Middle frontal gyrus (tissue), 1 donor: ENCODE data around the gene HMCN2.
"Not testable (repeated sequence)": the region's sequence is repeated elsewhere in the genome, so short reads cannot be mapped to it uniquely, and the experiment has no call there.

Source experiments
- DNase-seq: peaks from one replicate; pipeline ENCODE4 v3.0.0-alpha.2; 2015; ENCODE audit warnings: low spot score; ENCODE audit errors: extremely low spot score

HMCN2 gene

DNA sequence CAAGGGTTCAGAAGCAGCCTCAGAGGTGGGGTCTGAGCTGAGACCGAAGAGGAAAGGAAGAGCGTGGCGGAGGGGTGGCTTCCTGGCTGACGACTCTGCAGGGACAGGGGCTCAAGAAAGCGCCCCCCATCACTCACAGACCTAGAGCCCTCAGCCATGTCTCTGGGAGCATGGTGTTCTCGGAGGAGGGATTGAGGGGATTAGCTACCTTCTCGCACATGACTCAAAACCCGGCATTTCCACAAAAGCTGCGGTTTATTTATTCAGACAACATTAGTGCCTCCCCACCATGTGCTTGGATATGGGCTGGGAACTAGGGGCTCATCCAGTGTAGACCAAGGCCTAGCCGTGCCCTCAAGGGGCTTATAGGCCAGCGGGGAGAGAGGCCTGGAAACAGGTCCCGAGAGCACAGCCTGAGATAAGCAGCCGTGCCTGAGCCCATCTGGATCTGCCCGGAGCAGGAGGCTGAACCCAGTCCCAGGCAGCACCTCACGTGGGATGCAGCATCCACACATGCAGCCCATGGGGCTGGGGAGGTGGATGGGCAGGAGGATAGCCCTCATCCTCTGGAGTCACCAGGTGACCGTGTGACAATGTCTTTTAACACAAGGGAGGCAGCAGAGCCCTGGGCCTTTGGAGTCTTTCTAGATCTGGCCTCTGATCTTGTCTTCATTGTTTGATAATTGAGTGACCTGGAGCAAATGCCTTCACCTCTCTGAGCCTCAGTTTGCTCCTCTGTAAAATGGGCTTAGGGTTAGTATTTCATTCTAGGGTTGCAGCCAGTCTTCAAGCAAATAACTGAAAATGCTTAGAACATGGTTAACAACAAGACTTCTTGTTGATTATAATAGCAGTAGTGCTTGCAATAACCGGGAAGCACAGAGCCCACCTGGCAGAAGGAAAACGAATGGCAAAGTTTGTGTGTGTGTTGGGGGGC is 878 bp upstream of the HMCN2 start:
- no peak for DNase-seq

DNA sequence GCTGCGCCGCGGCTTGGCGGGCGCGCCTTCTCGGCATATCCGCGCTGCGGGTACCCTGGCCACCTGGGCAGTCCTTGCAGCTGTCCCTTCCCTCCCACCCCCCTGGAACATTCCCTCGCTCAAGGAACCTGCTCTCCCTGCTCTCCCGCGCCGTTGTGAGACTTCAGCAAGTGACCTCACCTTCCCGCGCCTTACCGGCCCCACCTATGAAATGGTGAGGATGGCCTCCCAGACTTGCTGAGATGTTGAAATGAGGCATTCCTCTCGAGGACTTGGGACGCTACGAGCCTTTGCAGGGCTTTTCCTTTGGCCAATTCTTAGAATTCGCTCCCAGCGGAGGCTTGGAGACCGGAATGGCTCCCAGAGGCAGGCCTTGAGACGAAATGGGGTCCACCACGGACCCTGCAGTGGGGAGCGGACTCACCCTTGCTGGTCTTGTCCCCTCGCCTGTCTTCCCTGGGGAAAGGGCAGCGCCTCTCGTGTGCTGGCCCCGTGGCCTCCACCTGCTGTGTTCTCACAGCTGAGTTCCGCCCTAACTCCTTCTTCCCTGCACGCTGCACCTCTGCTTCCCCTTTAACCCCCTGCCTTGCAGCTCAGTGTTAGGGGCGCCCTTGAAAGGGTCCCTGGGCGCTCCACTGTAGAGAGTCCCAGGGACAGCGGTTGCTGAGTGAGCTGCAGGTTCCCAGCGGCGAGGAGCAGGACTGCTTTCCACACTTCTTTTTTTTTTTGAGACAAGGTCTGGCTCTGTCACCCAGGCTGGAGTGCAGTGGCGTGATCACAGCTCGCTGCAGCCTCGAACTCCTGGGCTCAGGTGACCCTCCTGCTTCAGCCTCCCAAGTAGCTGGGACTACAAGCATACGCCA is 907 bp downstream of the HMCN2 start:
- no peak for DNase-seq

DNA sequence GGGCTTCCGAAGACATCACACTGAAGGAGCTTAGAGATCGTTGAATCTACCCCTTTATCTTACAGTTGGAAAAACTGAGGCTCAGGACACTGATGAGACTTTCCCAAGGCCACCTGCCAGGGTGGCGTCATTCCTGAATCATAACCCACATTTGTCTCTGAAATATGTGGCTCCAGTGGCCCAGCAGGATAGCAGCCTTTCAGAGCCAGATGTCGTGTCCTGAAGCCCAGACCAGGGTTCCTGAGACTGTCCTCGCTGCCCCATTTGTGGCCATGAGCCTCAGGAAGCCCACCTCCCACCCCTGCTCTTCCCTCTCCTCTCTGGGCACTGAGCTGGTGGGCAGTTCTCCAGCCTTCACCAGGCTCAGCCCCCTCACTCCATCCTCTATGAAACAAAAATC is 2.4 kb downstream of the HMCN2 start:
- no peak for DNase-seq

GRCh38 chr9:130268521-130269211 is 3.1 kb downstream of the HMCN2 start:
- no peak for DNase-seq

- no peak for DNase-seq
Observed at GRCh38 chr9:130271473-130271872, 5.9 kb downstream of the HMCN2 start.

GRCh38 chr9:130275156-130275555 is 9.6 kb downstream of the HMCN2 start:
- DNase-seq = no peak

- DNase-seq = no peak
Observed at GRCh38 chr9:130276121-130276520, 10.6 kb downstream of the HMCN2 start.

DNA sequence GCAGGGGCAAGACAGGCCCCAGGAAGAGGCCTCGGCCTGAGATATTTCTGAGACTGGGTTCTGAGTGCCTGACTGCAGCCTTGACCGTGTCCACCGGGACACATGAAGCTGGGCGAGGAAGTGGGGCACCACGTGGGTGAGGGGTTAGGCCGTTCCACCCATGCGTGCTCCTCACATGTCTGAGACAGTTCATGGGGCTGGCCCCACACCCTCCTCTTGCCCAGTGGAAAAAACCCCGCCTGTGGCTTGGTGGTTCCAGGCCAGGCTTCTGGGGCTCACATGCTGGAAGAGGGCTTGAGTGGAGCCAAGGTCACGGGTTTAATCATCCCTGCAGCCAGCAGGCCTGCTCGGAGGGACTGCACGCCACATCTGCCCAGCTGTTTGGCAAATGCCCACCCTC is 11.4 kb downstream of the HMCN2 start:
- no peak for DNase-seq

DNA sequence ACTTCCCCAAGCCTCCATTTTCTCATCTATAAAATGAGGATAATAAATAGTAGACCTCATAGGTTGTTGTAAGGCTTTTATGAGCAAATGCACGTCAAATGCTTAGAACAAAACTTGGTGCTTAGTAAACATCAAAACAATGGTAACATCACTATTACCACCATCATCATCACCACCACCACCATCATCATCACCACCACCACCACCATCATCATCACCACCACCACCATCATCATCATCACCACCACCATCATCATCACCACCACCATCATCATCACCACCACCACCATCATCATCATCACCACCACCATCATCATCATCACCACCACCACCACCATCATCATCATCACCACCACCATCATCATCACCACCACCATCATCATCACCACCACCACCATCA is 12.0 kb downstream of the HMCN2 start:
- not testable (repeated sequence) for DNase-seq

DNA sequence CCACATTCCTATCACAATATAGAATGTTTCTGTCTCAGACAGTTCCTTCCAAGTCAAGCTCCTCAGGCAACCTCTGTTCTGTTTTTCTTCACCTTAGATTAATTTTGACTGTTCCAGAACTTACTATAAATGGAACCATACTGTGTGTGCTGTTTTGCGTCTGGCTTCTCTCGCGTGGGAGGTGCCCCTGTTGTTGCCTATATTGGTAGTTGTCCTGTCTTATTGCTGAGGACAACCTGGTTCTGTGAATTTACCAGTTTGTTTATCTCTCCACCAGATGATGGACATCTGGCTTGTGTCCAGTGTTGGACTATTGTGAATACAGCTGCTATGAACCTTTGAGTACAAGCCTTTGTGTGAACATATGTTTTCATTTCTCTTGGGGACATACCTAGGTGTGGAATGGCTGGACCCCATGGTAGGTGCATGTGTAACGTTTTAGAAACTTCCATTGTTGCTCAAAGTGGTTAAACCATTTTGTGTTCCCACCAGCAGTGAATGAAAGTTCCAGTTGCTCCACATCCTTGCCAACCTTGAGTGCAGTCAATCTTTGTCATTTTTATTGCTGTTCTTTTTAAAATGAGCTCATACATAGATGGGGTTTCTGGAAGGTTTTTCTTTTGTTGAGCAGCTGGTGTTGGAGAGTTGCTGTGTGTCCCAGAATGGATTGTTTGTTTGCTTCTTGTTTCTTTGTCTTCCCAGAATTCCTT is 18.1 kb downstream of the HMCN2 start:
- no peak for DNase-seq

DNA sequence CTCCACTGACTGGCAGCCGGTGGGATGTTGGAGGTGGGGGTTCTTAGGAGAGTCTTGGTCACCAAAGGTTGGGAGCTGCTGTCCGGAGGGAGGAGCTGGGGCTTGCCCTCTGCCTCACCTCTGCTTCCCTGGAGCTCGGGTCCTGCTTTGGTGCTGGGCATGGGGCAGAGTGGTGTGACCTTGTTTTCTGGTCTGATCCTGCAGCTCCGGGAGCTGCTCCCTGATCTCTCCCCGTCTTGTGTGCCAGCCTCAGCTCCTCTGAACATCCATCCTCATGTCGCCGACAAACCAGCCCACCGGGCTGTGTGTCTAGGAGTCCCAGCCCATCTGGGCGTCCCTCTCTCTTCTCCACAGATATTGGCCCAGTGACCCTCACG is 18.7 kb downstream of the HMCN2 start:
- no peak for DNase-seq

DNA sequence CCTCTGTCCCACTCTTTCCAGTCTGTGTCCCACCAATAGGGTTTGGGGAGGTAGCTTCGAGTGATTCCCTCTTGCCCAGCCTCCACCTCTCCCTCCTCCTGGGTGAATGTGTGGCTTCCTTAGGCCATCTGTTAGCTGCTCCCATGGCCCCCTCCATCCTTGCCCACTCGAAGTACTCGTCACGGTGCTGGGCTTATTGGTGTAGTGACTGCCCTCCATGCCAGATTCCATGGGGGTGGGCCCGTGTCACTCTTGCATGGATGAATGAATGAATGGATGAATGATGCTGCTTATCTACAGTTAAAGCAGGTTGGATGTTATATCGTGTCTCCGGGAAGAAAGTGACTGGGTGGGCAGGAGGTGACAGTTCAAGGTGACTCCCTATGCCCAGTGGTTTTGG is 19.1 kb downstream of the HMCN2 start:
- DNase-seq = no peak

- no peak for DNase-seq
Observed at GRCh38 chr9:130285271-130285670, 19.7 kb downstream of the HMCN2 start.

DNA sequence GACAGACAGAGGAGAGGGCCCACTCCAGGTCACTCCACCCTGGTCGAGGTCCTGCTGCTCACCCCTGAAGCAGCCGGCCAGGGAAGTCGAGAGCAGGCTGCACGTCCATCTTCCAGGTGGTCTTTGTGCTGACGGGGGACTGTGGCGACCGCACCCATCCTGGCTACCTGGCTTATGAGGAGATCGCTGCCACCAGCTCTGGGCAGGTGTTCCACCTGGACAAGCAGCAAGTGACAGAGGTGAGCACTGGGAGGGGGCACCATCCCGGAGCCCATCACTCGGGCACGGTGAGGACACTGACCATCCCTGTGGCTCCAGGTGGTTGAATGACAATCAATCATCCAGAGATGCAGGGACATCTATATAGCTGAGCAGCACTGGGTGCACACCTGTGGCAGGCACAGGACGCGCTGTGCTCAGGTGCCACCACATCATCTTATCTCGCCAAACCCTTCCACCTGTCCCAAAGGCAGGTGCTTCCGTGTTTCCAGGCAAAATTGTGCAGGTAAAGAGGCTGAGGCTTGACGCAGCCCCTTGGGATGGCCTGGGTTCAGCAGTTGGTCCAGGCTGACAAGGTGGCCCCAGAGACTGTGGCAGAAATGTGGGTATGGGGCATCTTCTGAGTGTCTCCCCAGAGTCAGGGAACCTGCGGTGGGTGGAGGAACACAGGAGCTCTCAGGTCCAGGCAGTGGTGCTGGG is 20.7 kb downstream of the HMCN2 start:
- DNase-seq = no peak

- no peak for DNase-seq
Observed at GRCh38 chr9:130286781-130287428, 21.3 kb downstream of the HMCN2 start.

DNA sequence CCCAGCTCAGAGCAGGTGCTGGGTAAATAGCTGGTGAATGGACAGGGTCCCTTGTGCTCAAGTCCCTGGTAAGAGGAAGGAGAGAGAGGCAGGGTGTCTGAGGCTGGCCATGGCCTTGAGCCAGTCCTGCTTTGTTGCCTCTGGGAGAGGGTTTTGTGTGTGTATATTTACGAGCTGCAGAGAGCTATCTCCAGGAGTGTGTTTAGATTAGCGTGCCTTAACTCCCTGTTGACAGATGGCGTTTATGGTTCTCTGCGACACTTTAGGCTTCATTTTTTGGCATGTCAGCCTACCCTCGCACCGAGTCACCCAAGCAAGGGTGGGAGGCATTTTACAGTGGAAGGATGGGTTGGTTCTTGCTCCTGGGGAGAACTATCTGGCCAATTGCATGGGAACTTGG is 22.2 kb downstream of the HMCN2 start:
- DNase-seq = no peak

GRCh38 chr9:130288393-130288792 is 22.8 kb downstream of the HMCN2 start:
- no peak for DNase-seq

DNA sequence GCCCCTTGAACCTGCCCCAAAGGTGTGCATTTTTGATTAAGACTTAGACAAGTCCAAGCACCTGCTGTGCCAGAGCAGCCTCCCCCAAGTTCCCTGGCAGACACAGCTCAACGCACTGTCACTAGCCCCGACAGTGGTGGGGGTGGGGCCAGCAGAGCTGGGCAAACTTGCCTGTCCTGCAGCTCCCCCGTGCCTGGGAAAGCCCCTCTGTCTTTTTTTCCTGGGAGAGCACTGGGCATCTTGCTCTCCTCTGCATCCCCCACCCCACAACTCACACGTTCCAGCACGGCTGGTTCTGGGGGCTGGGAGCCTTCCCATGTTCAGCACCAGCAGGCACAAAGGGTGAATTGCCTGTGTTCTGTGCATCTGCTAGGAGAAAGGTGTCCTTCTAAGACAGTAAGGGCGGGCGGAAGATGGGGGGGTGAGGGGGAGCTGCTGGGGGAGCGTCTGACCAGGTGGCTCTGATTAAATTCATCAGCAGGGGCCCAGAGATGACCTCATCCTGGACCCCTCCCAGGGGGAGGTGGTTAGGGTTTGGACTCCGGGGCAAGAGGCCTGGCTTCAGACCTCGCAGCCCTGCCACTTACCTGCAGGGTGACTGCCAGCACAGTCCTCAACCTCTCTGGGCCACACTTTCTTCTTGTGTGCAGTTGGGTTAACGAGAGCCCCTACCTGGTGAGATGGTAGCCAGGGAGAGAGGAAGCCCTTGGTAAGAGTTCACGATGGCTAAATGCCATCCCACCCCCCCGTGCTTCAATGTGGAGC is 23.5 kb downstream of the HMCN2 start:
- DNase-seq = no peak

DNA sequence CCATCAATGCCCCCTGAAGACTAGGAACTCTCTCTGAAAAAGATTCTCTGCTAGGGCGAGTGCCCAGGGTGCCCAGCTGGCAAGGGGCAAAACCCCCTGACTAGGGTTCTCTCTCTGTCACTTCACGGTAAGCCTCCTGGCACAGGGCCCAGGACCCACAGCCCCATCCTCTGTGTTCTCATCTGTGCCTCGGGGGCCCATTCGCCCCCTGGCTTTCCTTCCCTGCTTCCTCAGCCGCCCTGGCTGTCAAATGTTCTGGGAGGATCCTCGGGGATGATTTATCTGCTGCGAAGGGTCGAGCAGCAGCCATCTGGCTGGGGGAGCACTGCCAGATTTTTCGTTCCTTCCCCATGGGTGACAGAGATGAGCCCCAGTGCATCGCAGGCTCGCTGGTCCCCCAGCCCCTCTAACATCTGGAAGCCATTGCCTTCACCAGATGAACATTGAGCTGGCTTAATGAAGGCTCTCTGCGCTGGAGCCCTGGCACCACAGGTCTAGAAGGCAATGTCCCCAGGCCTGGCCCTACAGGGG is 24.2 kb downstream of the HMCN2 start:
- no peak for DNase-seq
